ENCODE results near the gene FHIT. TPM values are rescaled to one million over a fixed set of nuclear protein-coding genes. Genes with fewer than 3 reads are reported as not detected.

FHIT gene
- total and polyA plus RNA-seq, 2 of the 4 experiments (the other 2 are of a cell fraction): 0.07 TPM; not detected in 1

GRCh38 chr3:60531759-60532158 is 719.5 kb downstream of the FHIT start:
- Histone ChIP-seq H3K9me3 (ENCODE audit: control insufficient read depth, insufficient read depth, low read length) (no peaks in the 10 kb centered on the region), H2BK5ac (ENCODE audit: low read depth, low read length, poor library complexity, severe bottlenecking) (no peak overlapping the region), H3K4me2 (ENCODE audit: low read depth, low read length) (no peak overlapping the region), H4K91ac (ENCODE audit: insufficient read depth, low read depth, low read length) (no peak overlapping the region), H3K14ac (replicated peaks; ENCODE audit: low read depth, low read length) (no peak overlapping the region), H3K4me1 (ENCODE audit: control insufficient read depth, insufficient read depth, low read length) (no peaks in the 10 kb centered on the region), H3K27me3 (ENCODE audit: control insufficient read depth, insufficient read depth, low read length) (no peaks in the 10 kb centered on the region), H2AK5ac (ENCODE audit: low read depth, low read length) (no peak overlapping the region), H3K36me3 (ENCODE audit: control insufficient read depth, insufficient read depth, low read length) (no peaks in the 10 kb centered on the region), H3K56ac (ENCODE audit: extremely low read depth, insufficient read depth, low read length) (no peak overlapping the region), H2AFZ (replicated peaks; ENCODE audit: low read length, poor library complexity) (no peak overlapping the region), H4K8ac (ENCODE audit: low read depth in 2 of 2, low read length in 2 of 2) (no peak overlapping the region), H3K9ac (ENCODE audit: low read depth, low read length) (no peak overlapping the region), H2BK20ac (ENCODE audit: low read depth, low read length) (no peak overlapping the region), H3K79me1 (ENCODE audit: low read depth in 1 of 2, low read length in 2 of 2) (no peaks in the 10 kb centered on the region), H2BK120ac (ENCODE audit: low read depth, low read length) (no peak overlapping the region), H3K4me3 (ENCODE audit: insufficient read depth, low read depth, low read length) (no peak overlapping the region), H3K27ac (ENCODE audit: insufficient read depth, low read length) (no peak overlapping the region), H3K18ac (ENCODE audit: low read depth, low read length) (no peak overlapping the region), H4K20me1 (ENCODE audit: insufficient read depth, low read length) (no peaks in the 10 kb centered on the region), H2AK9ac (replicated peaks; ENCODE audit: low read depth, low read length, poor library complexity) (no peak overlapping the region), H2BK15ac (ENCODE audit: low read depth, low read length) (no peak overlapping the region), H3K9me1 (ENCODE audit: insufficient read depth, low read length) (no peaks in the 10 kb centered on the region), H4K5ac (ENCODE audit: low read depth, low read length) (no peak overlapping the region), H3K23ac (ENCODE audit: low read depth, low read length) (no peak overlapping the region), H3K4ac (ENCODE audit: low read depth, low read length) (no peak overlapping the region)
- DNase-seq (no peak), ATAC-seq (ENCODE audit: low read depth) (no peak)
- intact Hi-C loops (cut with micrococcal nuclease) (no loop called here), dilution Hi-C loops (cut with HindIII; ENCODE audit: low sequenced_read_pairs, unreplicated experiment) (no loop called here), in situ Hi-C loops (cut with MboI; ENCODE audit: low sequenced_read_pairs) (no loop called here)
- CTCF ChIA-PET: no interaction called here
- no TSS peak for BruUV-seq (replicated peaks)
- WGBS, 2 experiments (ENCODE audit: extremely low coverage in 2 of 2, insufficient read length in 1 of 2): no CpG with 5 or more reads among the region's 5 CpGs
- POLR2A ChIA-PET (ENCODE audit: unreplicated experiment): no interaction called here
- no peak for TF ChIP-seq POLR2A (IDR thresholded peaks at IDR 0.05; ENCODE audit: low read depth, low read length)
- TF ChIP-seq USF2 (IDR thresholded peaks at IDR 0.05; ENCODE audit: low read depth, low read length): no peak
- no peak for TF ChIP-seq CEBPB (IDR thresholded peaks at IDR 0.05; ENCODE audit: low read depth, low read length)
- TF ChIP-seq NFE2L2 (IDR thresholded peaks at IDR 0.05; ENCODE audit: low read depth, low read length): no peak
- no peak for TF ChIP-seq SMC3 (IDR thresholded peaks at IDR 0.05; ENCODE audit: low read depth, low read length)
- no peak for TF ChIP-seq RAD21 (IDR thresholded peaks at IDR 0.05; ENCODE audit: low read length)
- TF ChIP-seq MAFK (IDR thresholded peaks at IDR 0.05; ENCODE audit: low read depth, low read length): peak; percentile 61
